Stimulated activated CD8-positive, alpha-beta memory T cell treated with anti-CD3 and anti-CD28 coated beads, Interleukin-7, amount 100 ng/mL, for 24 hours (primary cell): Measurements from ENCODE around the gene CALN1.
"Not testable (repeated sequence)": the region's sequence is repeated elsewhere in the genome, so short reads cannot be mapped to it uniquely, and the experiment has no call there.

Experiments used
- DNase-seq: peaks from one replicate; pipeline ENCODE4 v3.0.0-alpha.2; 2020; ENCODE audit warnings: low read depth

The CALN1 gene

GRCh38 chr7:72267291-72267800, 144.8 kb downstream of the CALN1 start:
- no peak for DNase-seq

- DNase-seq, result no peak
Observed at GRCh38 chr7:72266771-72267170, 145.4 kb downstream of the CALN1 start.

DNA sequence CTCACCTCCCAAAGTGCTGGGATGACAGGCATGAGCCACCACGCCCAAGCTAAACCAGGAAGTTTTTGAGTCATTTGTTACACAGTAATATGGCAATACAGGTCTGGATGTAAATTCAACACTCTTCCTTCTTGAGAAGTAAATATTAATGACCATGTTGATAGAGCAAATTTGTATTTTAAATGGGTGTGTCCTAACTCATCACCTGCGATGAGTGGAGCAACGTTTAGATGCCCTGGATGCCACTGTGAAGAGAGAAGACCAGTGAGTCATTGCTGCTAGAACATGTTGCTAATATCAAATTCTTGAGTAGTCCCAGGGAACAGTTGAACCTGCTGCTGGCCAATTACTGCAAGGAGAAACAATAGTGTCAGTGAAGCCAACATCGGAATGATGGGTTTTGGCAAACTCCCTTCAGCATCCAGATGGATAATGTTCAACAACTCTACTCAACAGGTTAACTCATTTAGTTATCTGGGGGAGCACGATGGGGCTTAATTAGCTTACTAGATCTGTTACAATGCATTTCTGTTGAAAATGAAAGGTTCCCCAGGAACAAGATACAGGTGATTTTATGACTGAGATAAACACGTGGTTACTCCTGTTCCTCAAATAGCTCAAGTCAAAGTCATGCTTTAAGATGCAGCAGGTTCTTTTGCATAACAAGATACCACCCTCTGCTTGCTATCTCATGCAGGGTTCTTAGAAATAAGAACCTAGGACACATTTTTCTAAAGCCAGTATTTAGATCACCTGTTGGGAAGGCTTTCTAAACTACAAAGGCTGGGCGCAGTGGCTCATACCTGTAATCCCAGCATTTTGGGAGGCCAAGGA, 146.8 kb downstream of the CALN1 start:
- DNase-seq, result no peak

- DNase-seq, result no peak
Observed at GRCh38 chr7:72260406-72260805, 151.7 kb downstream of the CALN1 start.

GRCh38 chr7:72258074-72258473, 154.1 kb downstream of the CALN1 start:
- DNase-seq, result no peak

DNA sequence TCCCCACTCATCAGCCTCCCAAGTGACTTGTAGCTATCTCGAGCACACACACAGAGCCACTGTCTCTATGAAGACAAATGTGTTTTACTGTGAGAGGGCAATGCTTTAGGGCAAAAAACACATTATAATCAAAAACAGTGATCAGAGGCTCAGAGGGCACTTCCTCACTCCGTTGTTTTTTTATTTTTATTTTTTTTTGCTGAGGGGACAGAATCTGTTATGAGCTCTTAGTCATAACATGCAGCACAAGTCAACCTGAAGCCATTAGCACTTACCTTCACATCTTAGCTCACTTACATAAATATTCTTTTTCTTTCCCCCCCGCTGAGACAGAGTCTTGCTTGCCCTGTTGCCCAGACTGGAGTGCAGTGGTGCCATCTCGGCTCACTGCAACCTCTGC, 157.7 kb downstream of the CALN1 start:
- DNase-seq, result no peak

DNA sequence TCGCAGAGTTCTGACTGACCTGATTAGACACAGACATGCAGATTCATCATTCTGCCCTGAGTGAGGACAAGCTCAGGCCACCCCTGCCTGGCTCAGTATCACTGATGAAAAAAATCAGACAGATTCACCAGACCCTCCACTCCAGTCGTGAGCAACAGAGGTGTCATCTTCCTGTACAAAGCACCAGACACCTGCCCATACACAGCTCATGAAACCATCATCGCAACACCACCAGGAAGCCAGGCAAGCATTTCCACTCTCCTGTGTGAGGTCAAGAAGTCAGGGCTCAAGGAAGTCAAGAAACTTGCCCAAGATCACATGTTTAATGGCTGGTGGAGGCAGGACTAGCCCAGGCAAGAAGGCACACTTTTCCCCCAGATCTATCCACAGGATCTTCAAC, 163.0 kb downstream of the CALN1 start:
- DNase-seq, result no peak

DNA sequence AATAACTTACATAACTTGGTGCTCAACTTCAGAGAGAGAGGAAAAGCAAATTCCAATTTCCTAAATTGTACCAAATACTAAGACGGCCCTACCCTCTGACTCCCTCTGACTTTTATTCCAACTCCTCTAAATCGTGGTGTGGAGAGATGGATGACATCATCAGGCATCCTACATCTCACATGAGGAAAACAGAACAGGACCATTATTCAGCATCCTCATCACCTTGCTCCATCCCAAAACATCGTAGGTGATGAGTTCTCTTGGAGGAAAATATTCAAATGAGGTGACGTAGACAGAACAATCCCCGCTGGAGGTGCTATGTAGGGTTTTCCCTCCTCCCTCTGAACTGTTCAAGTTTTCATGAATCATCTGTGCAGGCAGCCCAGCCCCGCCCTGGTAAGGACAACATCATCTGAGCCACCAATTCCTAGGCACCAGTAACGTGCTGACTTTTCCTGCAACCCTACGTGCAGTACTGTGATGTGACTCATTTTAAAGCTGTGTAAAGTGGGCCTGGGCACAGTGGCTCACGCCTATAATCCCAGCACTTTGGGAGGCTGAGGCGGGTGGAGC, 167.2 kb downstream of the CALN1 start:
- DNase-seq, result no peak

GRCh38 chr7:72243329-72243728, 168.8 kb downstream of the CALN1 start:
- DNase-seq, result no peak

GRCh38 chr7:72235351-72235750, 176.8 kb downstream of the CALN1 start:
- no peak for DNase-seq

DNA sequence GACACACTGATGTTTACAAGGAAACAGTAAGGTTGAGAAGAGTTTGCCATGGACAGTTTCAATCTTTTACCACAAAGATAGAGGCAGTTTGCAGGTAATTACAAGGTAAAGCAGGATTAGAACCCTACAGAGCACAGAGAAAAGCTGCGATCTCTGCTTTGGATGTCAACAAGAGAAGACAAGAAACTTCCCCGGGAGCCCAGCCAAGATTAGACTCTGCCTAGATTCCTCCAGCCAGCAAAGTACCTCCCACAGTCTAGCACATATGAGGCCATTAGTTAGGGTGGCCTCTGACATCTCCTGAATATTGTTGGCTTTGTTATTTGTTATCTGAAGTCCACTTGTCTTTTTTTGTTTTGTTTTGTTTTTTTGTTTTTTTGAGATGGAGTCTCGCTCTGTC, 178.1 kb downstream of the CALN1 start:
- no peak for DNase-seq

- DNase-seq, result no peak
Observed at GRCh38 chr7:72230281-72230680, 181.9 kb downstream of the CALN1 start.

DNA sequence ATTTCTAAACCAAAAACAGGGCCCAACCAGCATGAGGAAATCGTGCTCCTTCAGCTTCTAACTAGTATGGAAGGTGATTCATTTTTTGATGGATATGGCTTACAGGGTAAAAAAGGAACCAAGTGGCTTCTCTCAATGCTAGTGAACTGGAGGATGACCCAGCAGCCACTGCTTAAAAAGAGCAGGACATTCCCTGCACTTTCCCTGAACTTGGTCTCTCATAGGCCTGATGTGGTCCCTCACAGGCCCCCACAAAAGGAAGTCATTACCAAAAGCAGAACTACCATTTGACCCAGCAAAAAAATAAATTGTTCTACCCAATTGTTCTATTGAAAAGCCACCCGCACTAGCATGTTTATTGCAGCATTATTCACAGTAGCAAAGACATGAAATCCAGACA, 188.8 kb downstream of the CALN1 start:
- no peak for DNase-seq

DNA sequence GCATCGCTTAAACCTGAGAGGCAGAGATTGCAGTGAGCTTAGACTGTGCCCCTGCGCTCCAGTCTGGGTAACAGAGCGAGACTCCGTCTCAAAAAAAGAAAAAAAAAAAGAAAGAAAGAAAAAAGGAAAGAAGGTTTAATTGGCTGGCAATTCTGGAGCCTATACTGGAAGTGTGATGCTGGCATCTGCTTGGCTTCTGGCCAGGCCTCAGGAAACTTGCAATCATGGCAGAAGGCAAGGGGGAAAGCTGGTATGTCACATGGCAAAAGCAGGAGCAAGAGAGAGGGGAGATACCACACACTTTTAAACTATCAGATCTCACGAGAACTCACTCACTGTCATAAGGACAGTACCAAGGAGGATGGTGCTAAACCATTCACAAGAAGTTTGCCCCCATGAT, 190.0 kb downstream of the CALN1 start:
- no peak for DNase-seq

- DNase-seq, result no peak
Observed at GRCh38 chr7:72219500-72219899, 192.6 kb downstream of the CALN1 start.

DNA sequence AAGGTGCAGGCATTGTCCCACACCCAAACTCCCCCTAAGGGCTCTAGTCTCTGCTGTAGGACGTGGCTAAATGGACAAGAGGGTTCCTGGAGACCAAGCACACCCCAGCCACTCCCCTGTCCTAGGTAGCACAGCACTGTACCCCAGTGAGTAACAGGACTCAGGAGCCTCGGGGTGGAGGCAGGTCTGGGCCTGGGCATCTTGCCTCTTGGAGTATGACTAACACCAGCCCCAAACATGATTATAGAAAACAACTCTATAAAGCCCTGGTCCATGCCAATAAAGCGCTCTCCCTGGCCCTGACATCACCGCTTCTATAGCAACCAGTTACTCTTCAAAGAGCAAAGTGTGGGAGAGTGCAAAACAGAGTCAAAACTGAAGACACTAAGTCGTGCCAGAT, 195.0 kb downstream of the CALN1 start:
- DNase-seq, result no peak

- DNase-seq, result no peak
Observed at GRCh38 chr7:72213769-72214168, 198.4 kb downstream of the CALN1 start.

GRCh38 chr7:72213081-72213480, 199.1 kb downstream of the CALN1 start:
- no peak for DNase-seq

DNA sequence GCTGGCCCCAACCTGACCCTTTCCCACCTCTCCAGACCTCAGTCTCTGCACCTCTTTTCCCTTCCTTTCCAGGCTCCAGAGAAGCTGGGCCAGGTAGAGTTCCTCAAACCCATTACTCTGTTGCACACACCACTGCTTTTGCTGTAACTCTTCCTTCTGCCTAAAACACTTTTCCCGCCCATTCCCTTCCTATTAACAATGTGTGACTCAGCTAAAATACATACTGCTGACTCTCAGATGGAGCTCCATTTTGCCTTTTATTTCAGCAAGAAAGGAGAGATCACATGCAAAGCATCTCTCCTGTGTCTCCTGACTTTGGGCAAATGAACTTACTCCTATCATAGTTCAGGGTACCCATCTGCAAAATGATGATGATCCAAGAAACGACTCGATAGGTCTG, 201.0 kb downstream of the CALN1 start:
- DNase-seq, result no peak

DNA sequence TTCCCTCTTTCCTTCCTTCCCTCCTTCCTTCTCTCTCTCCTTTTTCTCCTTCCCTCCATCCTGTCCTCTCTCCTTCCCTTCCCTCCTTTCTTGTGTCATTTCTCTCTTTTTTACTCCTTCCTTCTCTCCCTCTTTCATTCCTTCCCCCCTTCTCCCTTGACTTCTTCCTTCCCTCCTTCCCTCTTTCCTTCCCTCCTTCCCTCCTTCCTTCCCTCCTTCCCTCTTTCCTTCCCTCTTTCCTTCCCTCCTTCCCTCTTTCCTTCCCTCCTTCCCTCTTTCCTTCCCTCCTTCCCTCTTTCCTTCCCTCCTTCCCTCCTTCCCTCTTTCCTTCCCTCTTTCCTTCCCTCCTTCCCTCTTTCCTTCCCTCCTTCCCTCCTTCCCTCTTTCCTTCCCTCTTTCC, 203.1 kb downstream of the CALN1 start:
- not testable (repeated sequence) for DNase-seq

DNA sequence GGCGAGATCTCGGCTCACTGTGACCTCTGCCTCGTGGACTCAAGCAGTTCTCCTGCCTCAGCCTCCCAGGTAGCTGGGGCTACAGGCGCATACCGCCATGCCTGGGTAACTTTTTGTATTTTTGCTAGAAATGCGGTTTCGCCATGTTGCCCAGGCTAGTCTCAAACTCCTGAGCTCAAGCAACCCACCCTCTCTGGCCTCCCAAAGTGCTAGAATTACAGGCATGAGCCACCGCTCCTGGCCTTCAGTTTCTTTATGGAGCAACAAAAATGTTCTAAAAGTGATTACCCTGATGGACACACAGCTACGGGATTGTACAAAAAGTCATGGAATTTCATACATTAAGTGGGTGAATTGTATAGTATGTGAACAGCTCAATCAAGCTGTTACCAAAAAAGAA, 216.0 kb downstream of the CALN1 start:
- no peak for DNase-seq

DNA sequence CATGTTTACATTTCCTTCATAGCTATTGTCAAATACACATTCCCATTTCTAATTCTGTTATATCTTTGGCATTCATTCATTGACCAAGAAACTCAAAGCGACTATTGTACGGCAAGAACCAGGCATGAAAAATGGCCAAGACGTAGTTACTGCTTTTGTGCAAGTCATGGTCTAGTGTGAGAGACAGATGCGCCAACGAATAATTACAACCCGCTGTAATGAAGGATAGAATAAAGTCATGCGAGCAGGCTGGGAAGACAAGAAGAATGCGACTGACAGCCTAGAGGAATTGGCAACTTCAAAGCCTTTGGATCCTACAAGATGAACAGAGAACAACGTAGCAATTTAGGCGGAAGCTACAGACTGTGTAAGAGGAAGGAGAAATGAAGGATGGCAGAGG, 221.2 kb downstream of the CALN1 start:
- DNase-seq, result no peak

- no peak for DNase-seq
Observed at GRCh38 chr7:72190146-72190545, 222.0 kb downstream of the CALN1 start.

DNA sequence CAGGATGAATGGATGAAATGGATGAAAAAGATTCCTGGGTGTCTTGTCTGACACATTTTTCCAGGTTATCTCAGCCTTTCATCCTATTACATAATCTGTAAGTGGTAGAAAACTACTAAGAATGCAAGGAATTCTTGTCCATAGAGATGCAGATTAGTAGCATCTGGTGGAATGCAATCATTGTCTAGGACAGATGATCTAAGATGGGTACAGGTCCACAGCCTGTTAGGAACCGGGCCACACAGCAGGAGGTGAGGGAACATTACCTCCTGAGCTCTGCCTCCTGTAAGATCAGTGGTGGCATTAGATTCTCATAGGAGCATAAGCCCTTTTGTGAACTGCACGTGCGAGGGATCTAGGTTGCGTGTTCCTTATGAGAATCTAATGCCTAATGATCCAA, 225.0 kb downstream of the CALN1 start:
- no peak for DNase-seq
